Right lobe of liver (tissue), 4 donors: ENCODE data around the gene MPP2.

Experiments used
- POLR2A ChIP-seq: fragments of 450-650 bp; IDR thresholded peaks from one replicate; pipeline ENCODE4 v1.6.1; 2017; ENCODE audit warnings: antibody characterized with exemption, mild to moderate bottlenecking
- TF ChIP-seq, protein P1 (sequence below), 4 donors: fragments of 200-600 bp in 3 of 4; fragments of 450-650 bp in 1 of 4; IDR thresholded peaks; one replicate each; pipeline versions ENCODE4 v1.5.1 to v1.8.0; 2016 to 2022; ENCODE audit warnings: antibody characterized with exemption in 4 of 4, mild to moderate bottlenecking in 2 of 4
- donor health status: DM: no; HTN: no; CAD: no.
- donor health status: DM: no; HTN: no; CAD: no.
- donor health status: DM: no; HTN: yes; CAD: no.

- TF ChIP-seq, protein P1, sequence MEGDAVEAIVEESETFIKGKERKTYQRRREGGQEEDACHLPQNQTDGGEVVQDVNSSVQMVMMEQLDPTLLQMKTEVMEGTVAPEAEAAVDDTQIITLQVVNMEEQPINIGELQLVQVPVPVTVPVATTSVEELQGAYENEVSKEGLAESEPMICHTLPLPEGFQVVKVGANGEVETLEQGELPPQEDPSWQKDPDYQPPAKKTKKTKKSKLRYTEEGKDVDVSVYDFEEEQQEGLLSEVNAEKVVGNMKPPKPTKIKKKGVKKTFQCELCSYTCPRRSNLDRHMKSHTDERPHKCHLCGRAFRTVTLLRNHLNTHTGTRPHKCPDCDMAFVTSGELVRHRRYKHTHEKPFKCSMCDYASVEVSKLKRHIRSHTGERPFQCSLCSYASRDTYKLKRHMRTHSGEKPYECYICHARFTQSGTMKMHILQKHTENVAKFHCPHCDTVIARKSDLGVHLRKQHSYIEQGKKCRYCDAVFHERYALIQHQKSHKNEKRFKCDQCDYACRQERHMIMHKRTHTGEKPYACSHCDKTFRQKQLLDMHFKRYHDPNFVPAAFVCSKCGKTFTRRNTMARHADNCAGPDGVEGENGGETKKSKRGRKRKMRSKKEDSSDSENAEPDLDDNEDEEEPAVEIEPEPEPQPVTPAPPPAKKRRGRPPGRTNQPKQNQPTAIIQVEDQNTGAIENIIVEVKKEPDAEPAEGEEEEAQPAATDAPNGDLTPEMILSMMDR (IDR thresholded peaks at IDR 0.05), result no peak
- TF ChIP-seq POLR2A, result no peak
Observed at GRCh38 chr17:43916385-43916784, 9.0 kb upstream of the MPP2 start.
